Stimulated activated CD4-positive, alpha-beta T cell treated with anti-CD3 and anti-CD28 coated beads, Interleukin-12 subunit alpha, Interleukin-12 subunit beta, amount 100 ng/mL, for 4 hours (primary cell): Measurements from ENCODE around the gene COX5B.
"Not testable (repeated sequence)": the region's sequence is repeated elsewhere in the genome, so short reads cannot be mapped to it uniquely, and the experiment has no call there.

ENCODE experiments used
- DNase-seq: peaks from one replicate; pipeline ENCODE4 v3.0.0-alpha.2; 2020

Gene COX5B, protein sequence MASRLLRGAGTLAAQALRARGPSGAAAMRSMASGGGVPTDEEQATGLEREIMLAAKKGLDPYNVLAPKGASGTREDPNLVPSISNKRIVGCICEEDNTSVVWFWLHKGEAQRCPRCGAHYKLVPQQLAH

DNA sequence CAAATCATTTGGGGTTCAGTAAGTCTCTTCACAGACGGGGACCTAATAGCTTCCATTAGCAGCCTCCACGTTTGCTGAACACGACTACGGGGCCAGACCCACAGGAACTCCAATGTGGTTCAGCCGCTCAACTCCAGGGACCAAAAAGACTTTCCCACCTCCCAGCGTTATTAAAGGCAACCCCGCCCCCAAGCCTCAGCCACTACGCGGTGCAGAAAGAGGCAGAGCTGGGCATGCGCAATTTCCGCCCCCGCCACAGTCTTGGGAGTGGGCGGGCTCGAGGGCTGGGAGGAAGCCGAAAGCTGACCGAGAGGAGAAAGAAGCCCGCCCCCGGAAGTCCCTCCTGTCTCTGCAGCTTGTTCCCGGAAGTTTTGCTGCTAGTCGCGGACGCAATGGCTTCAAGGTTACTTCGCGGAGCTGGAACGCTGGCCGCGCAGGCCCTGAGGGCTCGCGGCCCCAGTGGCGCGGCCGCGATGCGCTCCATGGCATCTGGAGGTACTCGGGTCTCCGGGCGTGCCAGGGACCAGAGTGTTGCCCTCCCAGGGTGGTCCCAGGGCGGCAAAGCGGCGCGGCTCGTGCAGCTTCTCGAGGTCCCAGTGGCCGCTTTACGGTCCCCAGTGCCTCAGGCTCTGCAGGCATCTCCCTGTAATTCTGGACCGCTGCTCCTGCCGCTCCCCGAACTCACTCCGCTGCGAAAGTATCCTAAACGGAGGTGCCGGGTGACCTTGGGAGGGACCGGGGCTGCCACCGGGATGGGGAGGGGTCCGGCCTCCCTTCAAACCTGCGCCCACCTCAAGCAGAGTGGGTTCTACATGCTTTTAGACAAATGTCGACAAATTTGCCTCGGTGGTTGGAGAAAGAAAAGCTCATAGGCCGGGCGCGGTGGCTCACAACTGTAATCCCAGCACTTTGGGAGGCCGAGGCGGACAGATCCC, at the start of gene COX5B:
TSS of gene COX5B (plus strand) at position 368 of the 935 bp plus-strand sequence. CDS start at position 393, 25 bp downstream.
- DNase-seq, result peak; percentile 97

DNA sequence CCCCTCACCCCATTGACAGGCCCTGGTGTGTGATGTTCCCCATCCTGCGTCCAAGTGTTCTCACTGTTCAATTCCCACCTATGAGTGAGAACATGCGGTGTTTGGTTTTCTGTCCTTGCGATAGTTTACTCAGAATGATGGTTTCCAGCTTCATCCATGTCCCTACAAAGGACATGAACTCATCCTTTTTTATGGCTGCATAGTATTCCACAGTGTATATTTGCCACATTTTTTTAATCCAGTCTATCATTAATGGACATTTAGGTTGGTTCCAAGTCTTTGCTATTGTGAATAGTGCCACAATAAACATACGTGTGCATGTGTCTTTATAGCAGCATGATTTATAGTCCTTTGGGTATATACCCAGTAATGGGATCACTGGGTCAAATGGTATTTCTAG, 49.7 kb upstream of the COX5B start:
- DNase-seq, result not testable (repeated sequence)

DNA sequence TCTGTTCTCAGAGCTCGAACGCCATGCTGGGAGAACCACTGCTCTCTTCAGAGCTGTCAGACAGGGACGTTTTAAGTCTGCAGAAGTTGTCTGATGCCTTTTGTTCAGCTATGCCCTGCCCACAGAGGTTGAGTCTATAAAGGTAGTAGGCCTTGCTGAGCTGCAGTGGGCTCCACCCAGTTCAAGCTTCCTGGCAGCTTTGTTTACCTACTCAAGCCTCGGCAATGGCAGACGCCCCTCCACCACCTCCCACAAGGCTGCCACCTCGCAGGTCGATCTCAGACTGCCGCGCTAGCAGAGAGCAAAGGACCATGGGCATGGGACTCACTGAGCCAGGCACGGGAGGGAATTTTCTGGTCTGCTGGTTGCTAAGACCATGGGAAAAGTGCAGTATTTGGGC, 44.3 kb upstream of the COX5B start:
- not testable (repeated sequence) for DNase-seq

DNA sequence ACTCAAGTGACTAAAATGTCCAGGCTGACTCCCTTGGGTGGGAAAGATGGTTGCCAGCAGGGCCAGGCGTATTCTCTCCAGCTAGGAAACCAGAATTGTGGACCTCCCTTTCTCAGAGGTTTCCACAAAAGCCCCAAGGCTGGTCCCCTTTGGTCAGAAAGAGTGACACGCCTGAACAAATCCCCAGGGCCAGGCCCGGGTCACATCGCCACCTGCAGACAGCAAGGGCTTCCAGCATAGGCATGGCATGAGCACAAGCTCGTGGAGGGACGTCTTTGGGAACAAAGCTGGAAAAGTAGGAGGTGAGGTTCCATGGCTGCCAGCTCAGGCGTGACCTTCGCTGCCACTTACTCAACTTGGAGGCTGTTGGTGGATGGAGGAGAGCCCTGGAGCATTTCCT, 40.8 kb upstream of the COX5B start:
- DNase-seq, result not testable (repeated sequence)

DNA sequence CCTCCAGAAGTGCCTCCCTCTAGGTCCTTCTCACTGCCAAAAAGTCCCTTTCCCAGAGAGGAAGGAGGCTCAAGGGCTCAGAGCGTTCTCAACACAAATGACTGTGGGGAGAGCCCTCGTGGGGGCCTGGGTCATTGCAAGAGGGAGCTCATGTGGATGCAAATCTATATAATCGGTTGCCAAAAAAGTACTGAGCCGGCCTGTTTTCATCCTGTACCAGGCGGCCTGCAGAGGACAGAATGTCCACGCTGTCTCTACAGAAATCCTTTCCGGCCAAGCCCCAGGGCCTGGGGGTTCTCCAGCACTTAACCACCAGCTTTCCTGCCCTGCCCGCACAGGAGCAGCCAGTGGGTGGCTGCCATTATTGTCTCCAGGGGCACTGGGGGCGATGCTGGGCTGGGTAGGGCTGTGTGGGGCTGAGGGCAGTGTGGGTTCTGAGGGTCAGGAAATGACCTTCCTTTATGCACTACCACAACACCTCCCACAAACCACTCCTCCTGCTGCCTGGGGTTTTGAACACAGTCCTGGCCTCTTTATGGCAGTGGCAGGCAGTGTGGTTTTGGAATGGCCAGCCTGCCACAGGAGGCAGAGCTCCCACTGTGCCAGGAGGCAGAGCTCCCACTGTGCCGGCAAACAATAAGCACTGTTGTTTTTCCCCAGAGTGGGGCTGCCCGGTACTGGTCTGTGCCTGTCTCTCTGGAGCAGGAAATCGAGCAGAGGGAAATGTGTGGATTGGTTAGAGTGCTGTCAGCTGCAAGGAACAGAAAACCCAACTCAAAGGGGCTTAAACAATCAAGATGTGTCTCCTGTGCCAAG, 40.1 kb upstream of the COX5B start:
- DNase-seq, result not testable (repeated sequence)

DNA sequence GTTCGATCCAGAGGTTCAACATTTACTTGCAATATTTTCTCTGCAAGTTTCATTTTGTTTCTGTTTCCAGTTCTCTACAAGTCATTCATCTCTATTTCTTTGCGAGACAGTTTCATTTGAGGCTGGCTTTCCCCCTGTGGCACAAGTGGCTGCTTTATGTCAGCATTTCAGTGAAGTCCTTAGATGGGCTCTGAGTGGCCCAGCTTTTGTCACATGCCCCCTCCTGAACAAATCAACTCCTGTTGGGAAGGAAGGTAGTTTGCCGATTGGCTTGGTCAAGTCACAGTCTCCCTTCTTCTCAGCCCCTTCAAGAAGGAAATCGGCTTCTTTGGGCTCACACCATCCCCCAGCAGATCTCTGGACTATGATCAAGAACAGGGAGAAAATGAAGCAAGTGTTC, 37.1 kb upstream of the COX5B start:
- not testable (repeated sequence) for DNase-seq

DNA sequence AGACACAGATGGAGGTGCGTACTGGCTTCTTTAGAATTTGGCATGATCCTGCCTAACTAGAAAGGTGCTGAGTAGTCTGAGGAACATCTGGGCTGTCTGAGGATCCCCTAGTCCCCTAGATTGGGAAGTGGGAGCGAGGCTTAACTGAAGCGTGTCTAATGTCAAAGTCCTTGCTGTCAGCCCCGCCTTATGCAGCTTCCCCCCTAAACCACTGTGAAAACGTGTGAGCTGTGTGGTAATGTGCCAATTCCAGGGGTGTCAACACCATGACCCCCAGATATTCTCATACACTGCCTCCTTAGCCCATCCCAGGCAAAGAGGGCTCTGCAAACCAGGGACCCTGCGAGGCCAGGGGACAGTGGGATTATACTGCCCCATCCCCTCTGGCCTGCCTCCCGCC, 34.0 kb upstream of the COX5B start:
- DNase-seq, result not testable (repeated sequence)

DNA sequence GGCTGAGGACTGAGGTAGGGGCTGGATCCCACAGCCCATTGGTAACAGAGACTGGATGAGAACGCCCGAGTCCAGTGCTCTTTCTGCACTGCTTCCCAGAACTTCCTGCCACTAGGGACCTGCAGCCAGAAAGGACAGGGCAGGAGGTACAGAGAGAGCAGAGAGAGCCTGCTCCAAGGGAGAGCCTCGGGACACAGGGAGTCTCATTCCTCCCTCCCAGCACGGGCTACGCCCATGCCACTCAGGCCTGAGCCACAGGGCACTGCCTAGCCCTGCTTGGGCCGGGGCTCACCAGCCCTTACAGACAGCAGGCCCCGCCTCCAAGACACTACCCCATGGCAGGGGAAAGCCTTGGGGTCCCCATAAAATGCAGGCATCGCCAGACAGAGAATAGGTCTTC, 30.1 kb upstream of the COX5B start:
- DNase-seq, result not testable (repeated sequence)

DNA sequence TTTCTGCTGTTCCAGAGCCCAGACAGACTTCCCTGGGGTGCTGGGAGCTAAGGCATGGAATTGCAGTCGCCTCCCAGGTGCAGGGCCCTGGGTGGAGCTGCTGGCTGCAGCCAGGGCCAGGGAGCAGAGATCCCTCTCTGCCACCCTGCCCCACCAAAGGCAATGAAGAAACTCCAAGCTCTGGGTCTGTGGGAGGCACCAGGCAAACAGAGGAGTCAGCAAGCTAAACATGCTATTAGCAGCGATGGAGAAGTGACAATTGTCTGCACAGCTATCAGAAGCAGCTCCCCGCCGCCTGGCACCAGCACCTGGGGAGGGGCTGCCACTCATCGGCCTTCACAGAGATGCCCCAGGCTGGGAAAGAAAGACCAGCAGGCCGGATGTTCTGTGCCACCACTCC, 28.0 kb upstream of the COX5B start:
- no peak for DNase-seq

DNA sequence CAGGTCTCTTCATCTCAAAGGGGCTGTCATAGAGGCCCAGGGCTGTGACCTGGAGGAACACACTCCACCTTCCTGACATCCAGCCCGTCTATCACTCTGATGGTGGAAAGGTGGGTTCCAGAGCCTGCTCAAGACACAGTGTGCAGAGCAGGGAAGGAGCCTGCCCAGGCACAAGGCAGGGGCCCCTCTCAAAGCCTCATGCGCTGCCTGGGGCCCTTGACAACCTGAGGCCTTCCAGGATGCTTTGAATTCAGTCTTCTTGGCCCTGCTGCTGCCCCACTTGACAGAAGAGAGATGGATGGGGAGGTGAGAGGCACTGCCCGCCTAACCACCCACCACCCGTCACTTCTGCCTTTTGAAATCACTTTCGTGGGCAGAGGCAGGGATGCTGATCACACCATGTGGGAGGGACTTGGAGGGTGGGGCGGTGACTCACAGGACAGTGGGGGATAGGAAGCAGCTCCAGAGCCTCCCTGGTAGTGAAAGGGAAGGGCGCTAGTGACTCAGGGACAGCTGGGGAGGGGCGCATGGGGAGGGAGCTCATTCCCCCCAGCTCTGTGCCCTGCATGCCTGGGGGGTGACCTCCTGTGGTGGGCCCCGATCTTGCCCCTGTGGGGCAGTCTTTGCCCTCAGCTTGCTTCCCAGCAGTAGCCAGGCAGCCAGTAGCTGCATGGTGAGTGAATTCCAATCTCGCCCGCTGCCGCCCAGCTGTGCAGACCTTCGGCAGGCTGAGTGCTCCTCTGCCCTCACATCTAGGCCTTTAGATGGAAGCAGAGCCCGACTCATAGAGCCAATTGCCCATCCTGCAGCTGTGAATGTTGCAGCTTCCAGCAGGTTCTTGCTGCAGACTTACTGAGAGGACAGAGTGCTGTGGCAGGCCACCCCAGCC, 26.7 kb upstream of the COX5B start:
- DNase-seq, result not testable (repeated sequence)

DNA sequence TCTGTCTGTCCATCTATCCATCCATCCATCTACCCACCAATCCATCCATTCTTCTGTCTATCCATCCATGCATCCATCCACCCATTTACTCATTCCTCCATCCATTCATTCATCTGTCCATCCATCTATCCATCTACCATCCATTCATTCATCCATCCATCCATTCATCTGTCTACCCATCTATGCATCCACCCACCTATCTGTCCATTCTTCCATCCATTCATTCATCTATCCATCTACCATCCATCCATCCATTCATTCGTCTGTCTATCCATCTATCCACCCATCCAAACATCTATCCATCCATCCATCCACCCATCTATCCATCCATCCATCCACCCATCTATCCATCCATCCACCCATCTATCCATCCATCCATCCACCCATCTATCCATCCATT, 25.4 kb upstream of the COX5B start:
- not testable (repeated sequence) for DNase-seq

DNA sequence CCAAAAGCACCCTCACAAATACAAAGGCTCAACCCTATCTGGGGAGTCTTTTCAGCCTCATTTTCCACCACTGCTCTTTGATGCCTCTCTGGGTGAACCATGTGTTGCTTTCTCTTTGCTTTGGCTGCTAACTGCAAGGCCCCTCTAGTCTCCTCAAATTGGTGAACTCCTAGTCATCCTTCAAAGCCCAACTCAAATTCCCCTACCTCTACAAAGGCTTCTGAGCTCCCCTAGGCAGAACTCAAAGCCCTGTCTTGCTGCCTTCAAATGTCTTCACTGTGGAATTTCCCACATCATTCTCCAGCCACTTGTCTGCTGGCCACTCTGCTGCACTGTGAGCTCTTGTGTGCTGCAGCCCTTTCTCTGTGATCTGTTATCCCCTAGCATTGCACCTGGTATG, 22.9 kb upstream of the COX5B start:
- DNase-seq, result not testable (repeated sequence)

DNA sequence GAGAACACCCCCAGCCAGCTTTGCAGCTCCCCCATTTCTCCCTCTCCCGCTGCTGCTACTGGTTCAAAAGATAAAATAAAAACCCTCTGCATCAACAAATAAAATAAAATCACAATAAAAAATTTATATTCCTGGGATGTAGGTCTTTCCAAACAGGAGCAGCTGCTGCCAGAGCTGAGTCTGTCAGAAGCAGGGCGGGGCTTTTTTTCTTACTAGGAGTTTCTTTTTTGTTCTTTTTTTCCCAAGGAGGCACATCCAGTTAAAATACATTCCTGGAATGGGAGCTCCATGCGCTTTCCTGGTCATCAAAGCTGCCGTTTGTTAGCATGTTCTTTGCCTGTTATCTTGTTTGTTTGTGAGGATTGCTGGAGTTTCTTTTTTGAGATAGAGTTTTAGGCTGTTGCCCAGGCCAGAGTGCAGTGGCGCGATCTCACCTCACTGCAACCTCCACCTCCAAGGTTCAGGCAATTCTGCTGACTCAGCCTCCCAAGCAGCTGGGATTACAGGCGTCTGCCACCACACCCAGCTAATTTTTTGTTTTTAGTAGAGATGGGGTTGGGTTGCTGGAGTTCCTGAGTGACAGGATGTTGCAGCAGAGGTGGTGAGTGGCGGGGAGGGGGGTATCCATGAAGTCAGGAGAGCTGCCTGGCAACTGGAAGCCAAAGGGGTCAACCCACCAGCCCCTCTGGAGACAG, 20.4 kb upstream of the COX5B start:
- not testable (repeated sequence) for DNase-seq

DNA sequence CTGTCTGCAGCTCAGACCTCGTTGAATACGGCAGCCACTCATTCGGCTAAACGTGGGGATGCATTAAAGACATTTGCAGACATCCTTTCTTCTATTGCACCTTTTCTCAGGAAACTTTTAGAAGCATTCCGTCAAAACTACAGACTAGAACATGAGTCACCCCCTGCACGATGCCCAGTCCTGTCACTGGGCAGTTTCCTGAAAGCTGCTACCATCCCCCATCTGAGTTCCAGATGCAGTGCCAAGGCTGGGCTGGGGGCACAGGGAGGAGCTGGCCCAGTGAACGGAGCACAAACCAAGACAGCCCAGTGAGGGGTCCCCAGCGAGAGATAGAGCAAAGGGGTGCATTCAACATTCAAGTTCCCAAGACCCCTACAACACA, 19.8 kb upstream of the COX5B start:
- DNase-seq, result not testable (repeated sequence)

DNA sequence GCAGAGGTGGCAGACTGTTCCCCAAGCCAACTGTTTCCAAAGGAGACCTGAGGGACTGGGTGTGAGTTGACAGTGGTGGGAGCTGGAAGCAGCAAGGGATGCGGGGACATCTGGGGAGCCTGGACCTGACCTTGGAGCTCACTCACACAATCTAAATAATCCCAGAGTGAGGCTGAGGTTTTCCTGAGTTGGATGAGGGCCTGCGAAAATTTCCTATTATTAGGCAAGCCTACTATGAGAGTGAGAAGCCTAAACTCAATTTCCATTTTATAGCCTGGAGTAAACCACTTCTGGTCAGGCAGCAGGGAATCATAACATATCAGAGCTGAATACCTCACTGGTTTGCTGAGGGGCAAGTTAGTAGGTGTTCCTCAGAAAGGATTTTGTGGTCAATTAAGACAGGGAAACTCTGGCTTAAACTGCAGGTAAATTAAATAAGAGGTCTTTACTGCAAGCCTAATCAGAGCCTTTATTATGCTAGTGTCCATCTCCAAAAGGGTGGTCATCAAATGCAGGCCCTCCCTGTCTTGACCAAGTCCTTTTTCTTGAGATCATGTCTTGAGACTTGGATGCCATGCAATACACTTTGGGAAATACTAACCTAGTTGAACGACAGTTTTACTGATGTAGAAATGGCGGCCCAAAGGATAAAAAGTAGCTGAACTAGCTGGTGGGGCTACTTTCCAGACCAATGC, 1.7 kb upstream of the COX5B start:
- no peak for DNase-seq

DNA sequence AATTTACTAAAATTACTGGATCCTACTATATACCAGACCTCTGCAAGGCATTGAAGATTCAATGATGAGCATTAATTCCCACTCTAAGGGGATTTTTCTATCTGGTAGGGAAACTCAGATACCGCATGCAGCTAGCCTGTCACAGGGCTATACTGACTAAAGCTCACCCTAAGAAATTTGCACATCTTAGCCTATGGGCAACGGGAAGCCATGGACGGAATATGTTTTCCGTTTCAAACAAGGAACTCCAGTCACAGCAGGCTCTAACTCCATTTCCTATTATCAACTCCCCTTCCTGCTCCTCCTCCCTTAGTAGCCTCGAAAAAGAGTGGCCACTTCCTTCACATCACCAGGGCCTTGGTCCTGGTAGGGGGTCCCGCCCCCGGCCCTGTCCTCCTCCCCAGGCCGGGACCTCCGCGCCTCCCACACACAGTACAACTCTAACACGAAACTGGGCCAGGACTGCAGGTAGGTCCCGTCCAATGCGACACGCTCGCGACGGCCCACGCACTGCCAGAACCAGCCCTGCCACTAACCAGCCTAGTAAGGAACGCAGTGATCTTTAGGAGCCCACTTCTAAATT, 659 bp upstream of the COX5B start:
- DNase-seq, result no peak

DNA sequence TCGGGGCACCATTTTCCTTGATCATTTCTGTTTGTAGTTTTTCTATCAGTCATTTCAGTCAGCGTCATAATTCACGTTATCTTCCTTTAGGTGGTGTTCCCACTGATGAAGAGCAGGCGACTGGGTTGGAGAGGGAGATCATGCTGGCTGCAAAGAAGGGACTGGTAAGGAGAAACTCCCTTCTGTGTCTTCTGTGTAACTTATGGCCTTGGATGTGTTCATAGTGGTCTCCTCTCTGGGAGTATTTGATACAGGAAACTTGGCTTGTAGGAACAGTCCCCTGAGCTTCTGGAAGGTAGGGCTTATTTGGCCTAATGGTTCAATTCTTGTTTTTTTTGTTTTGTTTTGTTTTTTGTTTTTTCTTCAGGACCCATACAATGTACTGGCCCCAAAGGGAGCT, 1.1 kb downstream of the COX5B start:
- DNase-seq, result no peak

DNA sequence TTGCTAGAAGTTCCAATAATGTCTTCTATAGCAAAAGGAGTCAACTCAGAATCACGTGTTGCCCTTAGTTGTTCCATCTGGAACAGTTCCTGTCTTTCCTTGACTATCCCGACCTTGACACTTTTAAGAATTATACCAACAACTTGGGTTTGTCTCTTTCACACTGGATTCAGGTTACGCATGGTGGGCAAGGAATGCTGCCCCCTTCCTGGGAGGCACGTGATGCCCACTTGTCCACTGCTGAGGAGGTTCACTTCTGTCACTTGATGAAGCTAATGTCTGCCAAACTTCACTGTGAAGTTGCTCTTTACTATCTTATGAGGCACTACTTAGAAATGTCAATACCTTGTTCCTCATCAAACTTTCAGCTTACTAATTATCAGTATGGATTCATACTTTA, 5.3 kb downstream of the COX5B start:
- DNase-seq, result no peak

DNA sequence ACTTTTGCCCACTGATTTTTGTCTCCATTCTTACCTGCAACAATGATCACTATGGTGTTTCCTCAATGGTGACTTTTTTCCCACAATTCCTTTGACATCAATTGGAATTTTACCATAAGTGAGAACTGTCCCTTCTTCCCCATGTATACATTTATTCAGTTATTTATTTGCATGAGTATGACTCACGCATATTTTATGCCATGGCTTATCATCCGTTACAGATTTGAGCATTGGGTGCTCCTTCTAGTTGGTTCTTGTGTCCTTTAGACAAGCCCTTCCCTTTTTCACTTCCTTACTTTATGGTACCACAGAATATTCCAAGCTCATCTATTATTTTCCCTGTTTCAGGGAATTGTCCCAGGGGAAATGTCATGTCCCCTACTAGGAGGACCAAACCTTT, 7.6 kb downstream of the COX5B start:
- DNase-seq, result no peak

DNA sequence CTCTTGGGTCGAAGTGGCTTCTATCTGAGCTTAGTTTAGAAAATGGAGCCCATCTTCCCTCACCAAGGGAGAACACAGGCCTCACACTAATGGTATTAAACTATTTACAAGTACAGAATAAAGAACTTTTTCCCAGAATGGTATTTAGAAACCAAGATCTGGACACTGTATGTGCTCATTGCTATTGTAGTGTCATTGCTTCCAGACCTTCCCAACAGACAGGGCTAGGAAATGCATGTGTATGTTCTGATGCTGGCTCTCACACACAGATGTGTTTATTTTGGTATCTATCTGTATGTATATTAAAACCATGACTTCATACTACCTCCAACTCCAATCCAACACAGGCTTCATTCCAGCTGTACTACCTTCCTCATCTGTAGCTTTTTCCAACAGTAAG, 8.0 kb downstream of the COX5B start:
- DNase-seq, result no peak

DNA sequence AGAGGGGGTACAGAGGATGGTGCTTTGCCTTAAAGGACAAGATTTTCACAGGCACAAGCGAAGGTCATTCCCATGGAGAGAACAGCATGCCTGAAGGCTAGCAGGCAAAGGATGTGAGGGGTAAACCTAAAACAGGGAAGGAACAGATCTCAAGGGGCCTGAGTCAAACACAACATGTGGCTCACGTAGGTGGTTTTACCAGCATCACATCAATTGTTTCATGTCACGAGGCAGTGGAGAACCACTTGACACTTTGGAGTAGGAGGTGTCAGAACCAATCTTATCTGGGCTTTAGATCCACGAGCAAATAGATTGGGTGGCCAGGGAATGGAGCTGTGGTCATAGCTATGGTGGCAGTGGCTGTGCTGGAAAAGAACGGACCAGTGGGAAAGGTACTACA, 8.4 kb downstream of the COX5B start:
- DNase-seq, result no peak
